ENCODE data around the gene OBSCN.

OBSCN gene

GRCh38 chr1:228291906-228292608, 84.2 kb downstream of the OBSCN start:
- no peak for DNase-seq

- no peak for DNase-seq
Measured at GRCh38 chr1:228292609-228292911, 84.7 kb downstream of the OBSCN start.

- no peak for DNase-seq
Measured at GRCh38 chr1:228293393-228293792, 85.5 kb downstream of the OBSCN start.

GRCh38 chr1:228293816-228294500, 86.1 kb downstream of the OBSCN start:
- DNase-seq = no peak

- DNase-seq = no peak
Measured at GRCh38 chr1:228294717-228295116, 86.9 kb downstream of the OBSCN start.

- no peak for DNase-seq
Measured at GRCh38 chr1:228295201-228295600, 87.4 kb downstream of the OBSCN start.

GRCh38 chr1:228295981-228296380, 88.1 kb downstream of the OBSCN start:
- no peak for DNase-seq

- DNase-seq = no peak
Measured at GRCh38 chr1:228297242-228297641, 89.4 kb downstream of the OBSCN start.

- no peak for DNase-seq
Measured at GRCh38 chr1:228297822-228298221, 90.0 kb downstream of the OBSCN start.

GRCh38 chr1:228298471-228298870, 90.6 kb downstream of the OBSCN start:
- DNase-seq = no peak

- no peak for DNase-seq
Measured at GRCh38 chr1:228299211-228299610, 91.4 kb downstream of the OBSCN start.

GRCh38 chr1:228299901-228300300, 92.1 kb downstream of the OBSCN start:
- DNase-seq = no peak

- no peak for DNase-seq
Measured at GRCh38 chr1:228302086-228302485, 94.2 kb downstream of the OBSCN start.

- no peak for DNase-seq
Measured at GRCh38 chr1:228303596-228303995, 95.8 kb downstream of the OBSCN start.

GRCh38 chr1:228304225-228304624, 96.4 kb downstream of the OBSCN start:
- no peak for DNase-seq

- no peak for DNase-seq
Measured at GRCh38 chr1:228304766-228305395, 97.0 kb downstream of the OBSCN start.

- no peak for DNase-seq
Measured at GRCh38 chr1:228305721-228306152, 97.9 kb downstream of the OBSCN start.

GRCh38 chr1:228306275-228307217, 98.7 kb downstream of the OBSCN start:
- peak; percentile 80 for DNase-seq

- DNase-seq = no peak
Measured at GRCh38 chr1:228307218-228308023, 99.6 kb downstream of the OBSCN start.

- no peak for DNase-seq
Measured at GRCh38 chr1:228308085-228308601, 100.3 kb downstream of the OBSCN start.

- DNase-seq = no peak
Measured at GRCh38 chr1:228308628-228309325, 100.9 kb downstream of the OBSCN start.

Data from NCI-H2171 treated with DMSO at 0.1 percent for 48 hours (cell line).